ENCODE data around the gene STUB1. TPM values are rescaled to one million over a fixed set of nuclear protein-coding genes. Genes with fewer than 3 reads are reported as not detected.

Gene STUB1
- total and polyA plus RNA-seq, 2 of the 8 experiments (the other 6 are each of a cell fraction or from before 2014, with no cell fraction given) = 89.9 to 103 TPM

DNA sequence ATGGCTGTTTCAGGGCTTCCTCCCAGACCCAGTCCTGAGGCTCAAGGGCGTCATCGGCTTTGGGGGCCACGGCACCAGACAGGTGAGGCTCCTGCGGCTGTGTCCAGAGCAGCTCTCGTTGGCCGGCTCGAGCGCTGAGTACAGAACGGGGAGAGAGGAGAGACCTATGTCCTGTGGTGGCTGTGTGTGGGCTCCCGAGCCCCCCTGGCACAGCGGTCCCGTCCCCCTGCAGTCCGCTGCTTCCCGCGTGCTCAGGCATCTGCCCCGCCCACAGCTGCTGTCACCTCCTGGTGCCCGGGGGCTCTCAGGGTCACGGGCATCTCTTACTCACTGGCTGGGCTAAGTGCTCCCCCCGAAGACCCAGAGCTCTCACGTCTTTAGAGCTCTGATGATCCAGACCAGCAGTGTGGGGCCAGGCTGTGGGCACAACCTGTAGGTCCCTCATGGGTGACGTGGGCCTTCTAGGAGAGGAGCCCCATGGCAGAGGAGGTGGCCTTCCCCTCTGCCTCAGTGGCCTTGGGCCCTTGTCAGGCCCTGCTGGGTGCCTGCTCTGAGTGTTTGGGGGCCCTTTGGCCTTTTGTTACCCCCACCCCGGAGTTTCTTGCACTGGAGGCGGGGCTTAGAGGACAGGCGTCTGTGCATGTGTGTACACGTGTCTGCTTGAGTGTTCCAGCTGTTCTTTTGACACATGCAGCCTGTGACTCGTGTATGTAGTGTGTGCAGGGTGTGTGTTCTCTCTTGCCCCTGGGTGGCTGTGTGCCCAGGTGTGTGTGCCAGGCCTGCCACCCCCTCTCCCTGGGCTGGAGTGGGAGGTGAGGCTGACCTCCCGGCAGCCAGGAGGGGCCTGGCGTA lies 27.5 kb upstream of the STUB1 start:
- WGBS, 2 experiments (ENCODE audit: extremely low coverage in 1 of 2, insufficient coverage in 1 of 2, insufficient read length in 1 of 2, insufficient replicate concordance in 2 of 2, low coverage in 1 of 2, low lambda C conversion rate in 2 of 2, missing lambda C conversion rate in 1 of 2) = 90% methylated on average over 18 of the region's 28 CpGs; no CpG with 5 or more reads in 1 of the 2 experiments
- Histone ChIP-seq H3K79me2 (ENCODE audit: control insufficient read depth in 1 of 2, insufficient read depth in 2 of 2, low read length in 2 of 2) (no peaks in the 10 kb centered on the region), H3K23me2 (ENCODE audit: low read depth, low read length) (peaks cover 7% of the 10 kb centered on the region), H3K36me3 (ENCODE audit: control insufficient read depth in 2 of 4, insufficient read depth in 4 of 4, low read length in 3 of 4) (peaks cover 0 to 35% (median 1%) of the 10 kb centered on the region in 4 experiments; a peak in 1 of 8 replicates), H4K5ac (ENCODE audit: insufficient read length, low read depth, low read length) (no peak overlapping the region), H3K4ac (replicated peaks; ENCODE audit: insufficient read length, low read depth, low read length) (no peak overlapping the region), H2BK20ac (ENCODE audit: low read length) (no peak overlapping the region), H3K9me3 (ENCODE audit: insufficient read depth in 2 of 2, low read depth in 1 of 2, low read length in 1 of 2) (no peaks in the 10 kb centered on the region), H2BK5ac (ENCODE audit: low read depth, low read length) (no peak overlapping the region), H3K23ac (ENCODE audit: insufficient read length) (no peak overlapping the region), H3K27me3 (replicated peaks in 1 of 4; ENCODE audit: control insufficient read depth in 3 of 4, extremely low read depth in 1 of 4, insufficient read depth in 3 of 4, low read length in 3 of 4) (no peaks in the 10 kb centered on the region), H3K56ac (replicated peaks; ENCODE audit: insufficient read length, low read depth, low read length) (no peak overlapping the region), H4K20me1 (replicated peaks in 1 of 2; ENCODE audit: control insufficient read depth in 1 of 2, insufficient read depth in 2 of 2, low read length in 2 of 2) (peaks cover 0 to 2% of the 10 kb centered on the region in 2 experiments), H4K91ac (replicated peaks; ENCODE audit: insufficient read length, low read length) (no peak overlapping the region), H3K4me1 (replicated peaks in 1 of 4; ENCODE audit: control insufficient read depth in 3 of 4, insufficient read depth in 4 of 4, low read length in 3 of 4) (peaks cover 0 to 4% (median under 1%) of the 10 kb centered on the region in 4 experiments; a peak in 4 of 7 replicates), H3K18ac (ENCODE audit: extremely low read depth, low read length) (no peak overlapping the region), H4K8ac (ENCODE audit: extremely low read depth, insufficient read depth, low read length) (no peak overlapping the region; the same call in 1 of the 2 replicates), H3K9ac (replicated peaks in 1 of 4; ENCODE audit: extremely low read depth in 1 of 4, low read depth in 3 of 4, low read length in 3 of 4) (no peak overlapping the region), H2BK120ac (replicated peaks; ENCODE audit: low read depth, low read length) (no peak overlapping the region), H3K79me1 (ENCODE audit: low read depth, low read length) (no peaks in the 10 kb centered on the region), H2BK15ac (ENCODE audit: low read length) (no peak overlapping the region), H2AFZ (ENCODE audit: low read length) (no peak overlapping the region), H2AK5ac (ENCODE audit: low read depth, low read length) (no peak overlapping the region), H3K14ac (ENCODE audit: insufficient read length) (no peak overlapping the region), H3K4me2 (ENCODE audit: insufficient read depth in 1 of 2, low read depth in 2 of 2, low read length in 2 of 2) (no peak overlapping the region), H2BK12ac (ENCODE audit: low read depth, low read length) (no peak overlapping the region), H3K4me3 (ENCODE audit: extremely low read depth in 1 of 4, insufficient read depth in 2 of 4, low read depth in 3 of 4, low read length in 4 of 4) (no peak overlapping the region), H3K27ac (ENCODE audit: low read depth, low read length) (no peak overlapping the region)
- no peak for DNase-seq (ENCODE audit: low read depth in 1 of 2, low spot score in 2 of 2)
- ChIA-PET POLR2A (ENCODE audit: partially characterized antibody) (interaction anchor here (0.7 to 1.9 kb wide), 5 partner anchors 10 to 78 kb away, joined by 3 to 4 read pairs (median 3); partner anchors contain the start of genes METTL26 and RHOT2), CTCF (ENCODE audit: partially characterized antibody) (interaction anchor here (1.0 to 7.9 kb wide), 5 partner anchors 8 to 52 kb away, joined by 3 to 104 read pairs (median 3); partner anchors contain the start of gene RHOT2)
- FAIRE-seq = no peak
- TF ChIP-seq TEAD4 (IDR thresholded peaks at IDR 0.05; ENCODE audit: low read depth, low read length) = no peak
- no peak for TF ChIP-seq SP2 (IDR thresholded peaks at IDR 0.05; ENCODE audit: low read length)
- no peak for TF ChIP-seq GABPA (IDR thresholded peaks at IDR 0.05; ENCODE audit: borderline replicate concordance, insufficient read depth, low read length)
- no peak for TF ChIP-seq RFX5 (IDR thresholded peaks at IDR 0.05; ENCODE audit: borderline replicate concordance, low read depth, low read length)
- no peak for TF ChIP-seq NRF1 (IDR thresholded peaks at IDR 0.05; ENCODE audit: low read depth, low read length)
- TF ChIP-seq EGR1 (IDR thresholded peaks at IDR 0.05; ENCODE audit: borderline replicate concordance, low read depth, low read length) = no peak
- TF ChIP-seq CTBP2 (IDR thresholded peaks at IDR 0.05; ENCODE audit: borderline replicate concordance, insufficient read depth, insufficient read length, low read length) = no peak
- TF ChIP-seq CEBPB (IDR thresholded peaks at IDR 0.05; ENCODE audit: low read depth, low read length) = no peak
- no peak for TF ChIP-seq NANOG (IDR thresholded peaks at IDR 0.05; ENCODE audit: insufficient read depth, low read depth, low read length, poor library complexity, severe bottlenecking)
- no peak for TF ChIP-seq CBX5 (IDR thresholded peaks at IDR 0.05; ENCODE audit: low read depth, low read length)
- no peak for TF ChIP-seq BRCA1 (IDR thresholded peaks at IDR 0.05; ENCODE audit: low read depth, low read length)
